Astrocyte (in vitro differentiated cells and primary cell): ENCODE data around the gene FLNC.

ENCODE experiments used
- EZH2 ChIP-seq: IDR thresholded peaks from 2 replicates; pipeline ENCODE4 v1.6.1; 2012; ENCODE audit warnings: mild to moderate bottlenecking, low read length, inconsistent platforms; ENCODE audit not compliant: insufficient read depth
- TF ChIP-seq, protein P1 (sequence below): IDR thresholded peaks from 2 replicates; pipeline ENCODE4 v1.5.1; 2011; ENCODE audit warnings: low read depth, mild to moderate bottlenecking, inconsistent platforms, low read length, moderate library complexity; ENCODE audit not compliant: insufficient read depth

GRCh38 chr7:128810473-128810872 lies 19.7 kb upstream of the FLNC start:
- TF ChIP-seq, protein P1, sequence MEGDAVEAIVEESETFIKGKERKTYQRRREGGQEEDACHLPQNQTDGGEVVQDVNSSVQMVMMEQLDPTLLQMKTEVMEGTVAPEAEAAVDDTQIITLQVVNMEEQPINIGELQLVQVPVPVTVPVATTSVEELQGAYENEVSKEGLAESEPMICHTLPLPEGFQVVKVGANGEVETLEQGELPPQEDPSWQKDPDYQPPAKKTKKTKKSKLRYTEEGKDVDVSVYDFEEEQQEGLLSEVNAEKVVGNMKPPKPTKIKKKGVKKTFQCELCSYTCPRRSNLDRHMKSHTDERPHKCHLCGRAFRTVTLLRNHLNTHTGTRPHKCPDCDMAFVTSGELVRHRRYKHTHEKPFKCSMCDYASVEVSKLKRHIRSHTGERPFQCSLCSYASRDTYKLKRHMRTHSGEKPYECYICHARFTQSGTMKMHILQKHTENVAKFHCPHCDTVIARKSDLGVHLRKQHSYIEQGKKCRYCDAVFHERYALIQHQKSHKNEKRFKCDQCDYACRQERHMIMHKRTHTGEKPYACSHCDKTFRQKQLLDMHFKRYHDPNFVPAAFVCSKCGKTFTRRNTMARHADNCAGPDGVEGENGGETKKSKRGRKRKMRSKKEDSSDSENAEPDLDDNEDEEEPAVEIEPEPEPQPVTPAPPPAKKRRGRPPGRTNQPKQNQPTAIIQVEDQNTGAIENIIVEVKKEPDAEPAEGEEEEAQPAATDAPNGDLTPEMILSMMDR = no peak
- no peak for TF ChIP-seq EZH2
